ENCODE measurements around the gene PKNOX2.

The PKNOX2 gene

GRCh38 chr11:125233736-125234275 lies 69.3 kb downstream of the PKNOX2 start:
- no peak overlapping the region for H3K4me3 Mint-ChIP-seq
- peaks cover 4% of the 10 kb centered on the region for H3K9me3 Mint-ChIP-seq
- H3K4me1 Mint-ChIP-seq, result no peaks in the 10 kb centered on the region
- H3K27ac Mint-ChIP-seq, result no peak overlapping the region
- DNase-seq (ENCODE audit: low spot score in 2 of 2) (no peak), ATAC-seq (ENCODE audit: low read depth) (no peak)
- no peaks in the 10 kb centered on the region for H3K36me3 Mint-ChIP-seq
- H3K27me3 Mint-ChIP-seq, result peaks cover 13% of the 10 kb centered on the region

- Mint-ChIP-seq H3K9me3 (peaks cover 4% of the 10 kb centered on the region), H3K27me3 (peaks cover 12% of the 10 kb centered on the region), H3K4me1 (no peaks in the 10 kb centered on the region), H3K4me3 (no peak overlapping the region), H3K27ac (no peak overlapping the region), H3K36me3 (no peaks in the 10 kb centered on the region)
- DNase-seq (ENCODE audit: low spot score in 2 of 2) (no peak), ATAC-seq (ENCODE audit: low read depth) (no peak)
These were observed 70.5 kb downstream of the PKNOX2 start for GRCh38 chr11:125235071-125235471.

GRCh38 chr11:125236072-125236825 lies 71.7 kb downstream of the PKNOX2 start:
- ATAC-seq (ENCODE audit: low read depth), result no peak
- Mint-ChIP-seq H3K27ac (no peak overlapping the region), H3K36me3 (no peaks in the 10 kb centered on the region), H3K4me1 (no peaks in the 10 kb centered on the region), H3K27me3 (peaks cover 14% of the 10 kb centered on the region), H3K4me3 (no peak overlapping the region), H3K9me3 (peaks cover 7% of the 10 kb centered on the region)
- no peak for DNase-seq (ENCODE audit: low spot score in 2 of 2)

GRCh38 chr11:125239585-125240560 lies 75.3 kb downstream of the PKNOX2 start:
- H3K4me1 Mint-ChIP-seq, result no peaks in the 10 kb centered on the region
- no peak overlapping the region for H3K27ac Mint-ChIP-seq
- H3K4me3 Mint-ChIP-seq, result no peak overlapping the region
- peaks cover 8% of the 10 kb centered on the region for H3K9me3 Mint-ChIP-seq
- H3K36me3 Mint-ChIP-seq, result no peaks in the 10 kb centered on the region
- peaks cover 8% of the 10 kb centered on the region for H3K27me3 Mint-ChIP-seq
- no peak for ATAC-seq (ENCODE audit: low read depth)
- no peak for DNase-seq (ENCODE audit: low spot score in 2 of 2)

- H3K27ac Mint-ChIP-seq, result no peak overlapping the region
- H3K4me3 Mint-ChIP-seq, result no peak overlapping the region
- H3K27me3 Mint-ChIP-seq, result peaks cover 8% of the 10 kb centered on the region
- H3K36me3 Mint-ChIP-seq, result no peaks in the 10 kb centered on the region
- peaks cover 8% of the 10 kb centered on the region for H3K9me3 Mint-ChIP-seq
- no peak for DNase-seq (ENCODE audit: low spot score in 2 of 2)
- H3K4me1 Mint-ChIP-seq, result no peaks in the 10 kb centered on the region
- ATAC-seq (ENCODE audit: low read depth), result no peak
These were observed 76.6 kb downstream of the PKNOX2 start for GRCh38 chr11:125241104-125241503.

GRCh38 chr11:125242141-125242775 lies 77.7 kb downstream of the PKNOX2 start:
- H3K27ac Mint-ChIP-seq, result no peak overlapping the region
- H3K36me3 Mint-ChIP-seq, result no peaks in the 10 kb centered on the region
- H3K9me3 Mint-ChIP-seq, result peaks cover 5% of the 10 kb centered on the region
- H3K27me3 Mint-ChIP-seq, result peaks cover 7% of the 10 kb centered on the region
- no peak for ATAC-seq (ENCODE audit: low read depth)
- no peaks in the 10 kb centered on the region for H3K4me1 Mint-ChIP-seq
- no peak for DNase-seq (ENCODE audit: low spot score in 2 of 2)
- no peak overlapping the region for H3K4me3 Mint-ChIP-seq

- Mint-ChIP-seq H3K9me3 (peaks cover 3% of the 10 kb centered on the region), H3K27ac (no peak overlapping the region)
These were observed 79.6 kb downstream of the PKNOX2 start for GRCh38 chr11:125244166-125244565.

GRCh38 chr11:125245299-125245698 lies 80.7 kb downstream of the PKNOX2 start:
- ATAC-seq (ENCODE audit: low read depth) (no peak), DNase-seq (ENCODE audit: low spot score in 2 of 2) (no peak)
- no peaks in the 10 kb centered on the region for H3K4me1 Mint-ChIP-seq
- no peak overlapping the region for H3K4me3 Mint-ChIP-seq
- peaks cover 8% of the 10 kb centered on the region for H3K27me3 Mint-ChIP-seq
- no peak overlapping the region for H3K27ac Mint-ChIP-seq
- peaks cover 3% of the 10 kb centered on the region for H3K9me3 Mint-ChIP-seq
- no peaks in the 10 kb centered on the region for H3K36me3 Mint-ChIP-seq

More at GRCh38 chr11:125244166-125244565, 79.6 kb downstream of the PKNOX2 start:
- no peak for ATAC-seq (ENCODE audit: low read depth)
- Mint-ChIP-seq H3K36me3 (no peaks in the 10 kb centered on the region), H3K27me3 (peaks cover 8% of the 10 kb centered on the region), H3K4me1 (no peaks in the 10 kb centered on the region), H3K4me3 (no peak overlapping the region)
- no peak for DNase-seq (ENCODE audit: low spot score in 2 of 2)

- DNase-seq (ENCODE audit: low spot score in 2 of 2), result no peak
- Mint-ChIP-seq H3K9me3 (no peaks in the 10 kb centered on the region), H3K36me3 (no peaks in the 10 kb centered on the region), H3K4me3 (no peak overlapping the region), H3K4me1 (no peaks in the 10 kb centered on the region), H3K27ac (no peak overlapping the region), H3K27me3 (peaks cover 7% of the 10 kb centered on the region)
- ATAC-seq (ENCODE audit: low read depth), result no peak
These were observed 82.9 kb downstream of the PKNOX2 start for GRCh38 chr11:125247431-125247830.

- Mint-ChIP-seq H3K9me3 (no peaks in the 10 kb centered on the region), H3K27me3 (peaks cover 6% of the 10 kb centered on the region)
These were observed 86.0 kb downstream of the PKNOX2 start for GRCh38 chr11:125250318-125251213.

GRCh38 chr11:125251214-125251545 lies 86.6 kb downstream of the PKNOX2 start:
- no peaks in the 10 kb centered on the region for H3K9me3 Mint-ChIP-seq
- H3K27me3 Mint-ChIP-seq, result peaks cover 6% of the 10 kb centered on the region
- no peaks in the 10 kb centered on the region for H3K36me3 Mint-ChIP-seq
- no peak overlapping the region for H3K27ac Mint-ChIP-seq
- ATAC-seq (ENCODE audit: low read depth) (no peak), DNase-seq (ENCODE audit: low spot score in 2 of 2) (no peak)
- H3K4me1 Mint-ChIP-seq, result no peaks in the 10 kb centered on the region
- H3K4me3 Mint-ChIP-seq, result no peak overlapping the region

More at GRCh38 chr11:125250318-125251213, 86.0 kb downstream of the PKNOX2 start:
- Mint-ChIP-seq H3K27ac (no peak overlapping the region), H3K4me3 (no peak overlapping the region), H3K36me3 (no peaks in the 10 kb centered on the region), H3K4me1 (no peaks in the 10 kb centered on the region)
- no peak for ATAC-seq (ENCODE audit: low read depth)
- no peak for DNase-seq (ENCODE audit: low spot score in 2 of 2)

- Mint-ChIP-seq H3K9me3 (no peaks in the 10 kb centered on the region), H3K4me3 (no peak overlapping the region), H3K4me1 (no peaks in the 10 kb centered on the region), H3K27ac (no peak overlapping the region), H3K36me3 (no peaks in the 10 kb centered on the region), H3K27me3 (peaks cover 6% of the 10 kb centered on the region)
- ATAC-seq (ENCODE audit: low read depth) (no peak), DNase-seq (ENCODE audit: low spot score in 2 of 2) (no peak)
These were observed 87.4 kb downstream of the PKNOX2 start for GRCh38 chr11:125251956-125252355.

GRCh38 chr11:125253289-125253688 lies 88.7 kb downstream of the PKNOX2 start:
- H3K4me1 Mint-ChIP-seq, result peaks cover 2% of the 10 kb centered on the region
- no peaks in the 10 kb centered on the region for H3K36me3 Mint-ChIP-seq
- peaks cover 4% of the 10 kb centered on the region for H3K27me3 Mint-ChIP-seq
- no peaks in the 10 kb centered on the region for H3K9me3 Mint-ChIP-seq
- no peak for ATAC-seq (ENCODE audit: low read depth)
- no peak overlapping the region for H3K4me3 Mint-ChIP-seq
- no peak for DNase-seq (ENCODE audit: low spot score in 2 of 2)
- H3K27ac Mint-ChIP-seq, result no peak overlapping the region
